ENCODE results near the gene MAP3K20.

Gene MAP3K20

GRCh38 chr2:173048897-173049661, 26.6 kb upstream of the MAP3K20 start:
- no peaks in the 10 kb centered on the region for H3K9me3 Mint-ChIP-seq
- no peaks in the 10 kb centered on the region for H3K36me3 Mint-ChIP-seq (ENCODE audit: low read depth)
- peaks cover 50% of the 10 kb centered on the region for H3K4me1 Mint-ChIP-seq
- H3K4me3 Mint-ChIP-seq, result no peak overlapping the region
- H3K27ac Mint-ChIP-seq, result no peak overlapping the region
- TF ChIP-seq, protein P1, sequence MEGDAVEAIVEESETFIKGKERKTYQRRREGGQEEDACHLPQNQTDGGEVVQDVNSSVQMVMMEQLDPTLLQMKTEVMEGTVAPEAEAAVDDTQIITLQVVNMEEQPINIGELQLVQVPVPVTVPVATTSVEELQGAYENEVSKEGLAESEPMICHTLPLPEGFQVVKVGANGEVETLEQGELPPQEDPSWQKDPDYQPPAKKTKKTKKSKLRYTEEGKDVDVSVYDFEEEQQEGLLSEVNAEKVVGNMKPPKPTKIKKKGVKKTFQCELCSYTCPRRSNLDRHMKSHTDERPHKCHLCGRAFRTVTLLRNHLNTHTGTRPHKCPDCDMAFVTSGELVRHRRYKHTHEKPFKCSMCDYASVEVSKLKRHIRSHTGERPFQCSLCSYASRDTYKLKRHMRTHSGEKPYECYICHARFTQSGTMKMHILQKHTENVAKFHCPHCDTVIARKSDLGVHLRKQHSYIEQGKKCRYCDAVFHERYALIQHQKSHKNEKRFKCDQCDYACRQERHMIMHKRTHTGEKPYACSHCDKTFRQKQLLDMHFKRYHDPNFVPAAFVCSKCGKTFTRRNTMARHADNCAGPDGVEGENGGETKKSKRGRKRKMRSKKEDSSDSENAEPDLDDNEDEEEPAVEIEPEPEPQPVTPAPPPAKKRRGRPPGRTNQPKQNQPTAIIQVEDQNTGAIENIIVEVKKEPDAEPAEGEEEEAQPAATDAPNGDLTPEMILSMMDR (IDR thresholded peaks at IDR 0.05), result no peak
- H3K27me3 Mint-ChIP-seq (ENCODE audit: low read depth, poor library complexity), result no peaks in the 10 kb centered on the region
- DNase-seq, result no peak

GRCh38 chr2:173049831-173050230, 25.8 kb upstream of the MAP3K20 start:
- no peak overlapping the region for H3K4me3 Mint-ChIP-seq
- peaks cover 43% of the 10 kb centered on the region for H3K4me1 Mint-ChIP-seq
- DNase-seq, result no peak
- no peak overlapping the region for H3K27ac Mint-ChIP-seq
- H3K36me3 Mint-ChIP-seq (ENCODE audit: low read depth), result no peaks in the 10 kb centered on the region
- TF ChIP-seq, protein P1 (IDR thresholded peaks at IDR 0.05), result no peak
- no peaks in the 10 kb centered on the region for H3K27me3 Mint-ChIP-seq (ENCODE audit: low read depth, poor library complexity)
- H3K9me3 Mint-ChIP-seq, result no peaks in the 10 kb centered on the region

DNA sequence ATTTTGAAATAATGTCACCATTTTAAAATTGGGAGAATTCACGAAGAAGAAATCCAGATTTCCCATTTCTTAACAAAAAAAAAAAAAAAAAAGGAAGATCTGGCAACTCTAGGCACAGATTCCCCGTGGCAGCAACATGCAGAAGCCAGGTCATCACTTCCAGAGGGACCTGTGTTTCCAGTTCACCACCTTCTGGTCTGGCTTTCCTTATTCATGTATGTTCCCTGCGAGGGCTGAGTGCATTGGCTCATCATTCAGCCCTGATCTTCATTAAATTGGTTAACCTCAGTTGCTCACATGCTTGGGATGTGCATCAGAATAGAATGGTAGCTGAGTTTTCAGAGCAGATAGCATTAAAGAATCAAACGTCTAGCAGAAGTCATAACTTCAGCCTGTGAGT, 25.0 kb upstream of the MAP3K20 start:
- Mint-ChIP-seq H3K9me3 (no peaks in the 10 kb centered on the region), H3K36me3 (ENCODE audit: low read depth) (no peaks in the 10 kb centered on the region), H3K4me3 (no peak overlapping the region), H3K27ac (no peak overlapping the region), H3K4me1 (peaks cover 34% of the 10 kb centered on the region), H3K27me3 (ENCODE audit: low read depth, poor library complexity) (no peaks in the 10 kb centered on the region)
- TF ChIP-seq, protein P1 (IDR thresholded peaks at IDR 0.05), result no peak
- no peak for DNase-seq

- no peak for DNase-seq
Measured at GRCh38 chr2:173051463-173052215, 24.0 kb upstream of the MAP3K20 start.

GRCh38 chr2:173053043-173053699, 22.5 kb upstream of the MAP3K20 start:
- H3K27me3 Mint-ChIP-seq (ENCODE audit: low read depth, poor library complexity), result peaks cover 2% of the 10 kb centered on the region
- no peak overlapping the region for H3K27ac Mint-ChIP-seq
- peaks cover 20% of the 10 kb centered on the region for H3K4me1 Mint-ChIP-seq
- H3K9me3 Mint-ChIP-seq, result peaks cover 8% of the 10 kb centered on the region
- no peaks in the 10 kb centered on the region for H3K36me3 Mint-ChIP-seq (ENCODE audit: low read depth)
- H3K4me3 Mint-ChIP-seq, result no peak overlapping the region
- TF ChIP-seq, protein P1 (IDR thresholded peaks at IDR 0.05), result no peak
- DNase-seq, result no peak

More at GRCh38 chr2:173051463-173052215, 24.0 kb upstream of the MAP3K20 start:
- H3K36me3 Mint-ChIP-seq (ENCODE audit: low read depth), result no peaks in the 10 kb centered on the region
- no peaks in the 10 kb centered on the region for H3K9me3 Mint-ChIP-seq
- no peaks in the 10 kb centered on the region for H3K27me3 Mint-ChIP-seq (ENCODE audit: low read depth, poor library complexity)
- no peak overlapping the region for H3K27ac Mint-ChIP-seq
- TF ChIP-seq, protein P1 (IDR thresholded peaks at IDR 0.05), result no peak
- H3K4me1 Mint-ChIP-seq, result peaks cover 25% of the 10 kb centered on the region
- H3K4me3 Mint-ChIP-seq, result no peak overlapping the region
